Retinal pigment epithelial cell (primary cell): Measurements from ENCODE around the gene RBM26.
A peak's percentile ranks its signal among the peaks of the same experiment; 100 is the strongest.

Experiments used
- DNase-seq: peaks from one replicate; pipeline ENCODE4 v3.0.0-alpha.2; 2010; ENCODE audit warnings: low read depth
- H3K4me3 ChIP-seq: 2 replicates; pipeline ENCODE4 v1.5.1; 2011; ENCODE audit warnings: mild to moderate bottlenecking, low read length, control low read depth, moderate library complexity
- CTCF ChIP-seq: conservative IDR thresholded peaks from 2 replicates; pipeline ENCODE4 v1.5.1; 2011; ENCODE audit warnings: low read depth, low read length, control low read depth, inconsistent platforms

RBM26 gene

GRCh38 chr13:79405831-79406596 lies at the start of gene RBM26:
Gene RBM26 (minus strand): TSS chr13:79406255. CDS start chr13:79405774, 481 bp downstream.
- DNase-seq = peak; percentile 82
- peak within 1 kb of the TSS; percentile 95 for H3K4me3 ChIP-seq
- TF ChIP-seq CTCF = no peak

GRCh38 chr13:79455331-79455730 lies 49.3 kb upstream of the RBM26 start:
- DNase-seq = no peak
- TF ChIP-seq CTCF = no peak
- H3K4me3 ChIP-seq = no peak overlapping the region

GRCh38 chr13:79452239-79452913 lies 46.3 kb upstream of the RBM26 start:
- TF ChIP-seq CTCF = no peak
- no peak overlapping the region for H3K4me3 ChIP-seq
- no peak for DNase-seq

- no peak overlapping the region for H3K4me3 ChIP-seq
- TF ChIP-seq CTCF = no peak
- peak; percentile 36 for DNase-seq
These were observed 45.5 kb upstream of the RBM26 start for GRCh38 chr13:79451500-79451962.

GRCh38 chr13:79450110-79450509 lies 44.1 kb upstream of the RBM26 start:
- no peak overlapping the region for H3K4me3 ChIP-seq
- no peak for DNase-seq
- no peak for TF ChIP-seq CTCF

GRCh38 chr13:79448413-79448812 lies 42.4 kb upstream of the RBM26 start:
- H3K4me3 ChIP-seq = no peak overlapping the region
- no peak for DNase-seq
- no peak for TF ChIP-seq CTCF
